ENCODE data around the gene KIFAP3. TPM values are rescaled to one million over a fixed set of nuclear protein-coding genes. Genes with fewer than 3 reads are reported as not detected.
"Not testable (repeated sequence)": the region's sequence is repeated elsewhere in the genome, so short reads cannot be mapped to it uniquely, and the experiment has no call there.

Gene KIFAP3
- total RNA-seq, result 25.3 and 26.6 TPM in 2 replicates

GRCh38 chr1:170074250-170075157, at the start of gene KIFAP3:
TSS of gene KIFAP3 (minus strand) at chr1:170074695. CDS start at chr1:170074467, 228 bp downstream.
- Histone ChIP-seq H3K36me3 (ENCODE audit: control insufficient read depth, insufficient read depth, low read length) (no peaks in the 10 kb centered on the region), H3K27me3 (ENCODE audit: control insufficient read depth, insufficient read depth, low read length) (no peaks in the 10 kb centered on the region), H3K4me3 (ENCODE audit: low read depth, low read length) (peak within 1 kb of the TSS; percentile 79)
- peak; percentile 86 for DNase-seq (ENCODE audit: low read depth)
- peak; percentile 44 for TF ChIP-seq CTCF (IDR thresholded peaks at IDR 0.05; ENCODE audit: insufficient read depth, low read length, poor library complexity, severe bottlenecking)

GRCh38 chr1:170122366-170122765, 47.9 kb upstream of the KIFAP3 start:
- H3K27me3 ChIP-seq (ENCODE audit: control insufficient read depth, insufficient read depth, low read length), result no peaks in the 10 kb centered on the region
- DNase-seq (ENCODE audit: low read depth), result no peak
- no peak overlapping the region for H3K4me3 ChIP-seq (ENCODE audit: low read depth, low read length)
- no peak for TF ChIP-seq CTCF (IDR thresholded peaks at IDR 0.05; ENCODE audit: insufficient read depth, low read length, poor library complexity, severe bottlenecking)
- no peaks in the 10 kb centered on the region for H3K36me3 ChIP-seq (ENCODE audit: control insufficient read depth, insufficient read depth, low read length)

GRCh38 chr1:170114906-170115305, 40.4 kb upstream of the KIFAP3 start:
- no peaks in the 10 kb centered on the region for H3K27me3 ChIP-seq (ENCODE audit: control insufficient read depth, insufficient read depth, low read length)
- no peaks in the 10 kb centered on the region for H3K36me3 ChIP-seq (ENCODE audit: control insufficient read depth, insufficient read depth, low read length)
- no peak overlapping the region for H3K4me3 ChIP-seq (ENCODE audit: low read depth, low read length)
- no peak for TF ChIP-seq CTCF (IDR thresholded peaks at IDR 0.05; ENCODE audit: insufficient read depth, low read length, poor library complexity, severe bottlenecking)
- DNase-seq (ENCODE audit: low read depth), result no peak

- H3K27me3 ChIP-seq (ENCODE audit: control insufficient read depth, insufficient read depth, low read length); H3K4me3 ChIP-seq (ENCODE audit: low read depth, low read length); DNase-seq (ENCODE audit: low read depth); H3K36me3 ChIP-seq (ENCODE audit: control insufficient read depth, insufficient read depth, low read length): not testable (repeated sequence)
Observed at GRCh38 chr1:170113140-170113539, 38.6 kb upstream of the KIFAP3 start.

GRCh38 chr1:170097449-170097948, 23.0 kb upstream of the KIFAP3 start:
- no peaks in the 10 kb centered on the region for H3K36me3 ChIP-seq (ENCODE audit: control insufficient read depth, insufficient read depth, low read length)
- H3K27me3 ChIP-seq (ENCODE audit: control insufficient read depth, insufficient read depth, low read length), result no peaks in the 10 kb centered on the region
- H3K4me3 ChIP-seq (ENCODE audit: low read depth, low read length), result no peak overlapping the region
- no peak for TF ChIP-seq CTCF (IDR thresholded peaks at IDR 0.05; ENCODE audit: insufficient read depth, low read length, poor library complexity, severe bottlenecking)
- DNase-seq (ENCODE audit: low read depth), result no peak

- Histone ChIP-seq H3K27me3 (ENCODE audit: control insufficient read depth, insufficient read depth, low read length) (no peaks in the 10 kb centered on the region), H3K36me3 (ENCODE audit: control insufficient read depth, insufficient read depth, low read length) (no peaks in the 10 kb centered on the region), H3K4me3 (ENCODE audit: low read depth, low read length) (no peak overlapping the region)
- no peak for TF ChIP-seq CTCF (IDR thresholded peaks at IDR 0.05; ENCODE audit: insufficient read depth, low read length, poor library complexity, severe bottlenecking)
- no peak for DNase-seq (ENCODE audit: low read depth)
Observed at GRCh38 chr1:170096806-170097340, 22.4 kb upstream of the KIFAP3 start.

All from kidney epithelial cell (primary cell).